OCI-LY3 (cell line): Measurements from ENCODE around the gene UNC45A.

Experiments used
- CTCF ChIP-seq: fragments of 200-600, 300-600 bp; sonication (generic); IDR thresholded peaks from 2 replicates; pipeline ENCODE4 v1.5.1; 2014; ENCODE audit warnings: antibody characterized with exemption, low read length, low read depth
- EZH2phosphoT487 ChIP-seq: fragments of 200-600 bp; shearing (Covaris generic); IDR thresholded peaks from 2 replicates; pipeline ENCODE4 v1.6.1; 2018; ENCODE audit warnings: antibody characterized with exemption, mixed run types, low read depth

GRCh38 chr15:90931575-90931827 is 3.6 kb upstream of the UNC45A start:
- TF ChIP-seq CTCF (no peak), EZH2phosphoT487 (no peak)
